ENCODE results near the gene TNRC18.

DNA sequence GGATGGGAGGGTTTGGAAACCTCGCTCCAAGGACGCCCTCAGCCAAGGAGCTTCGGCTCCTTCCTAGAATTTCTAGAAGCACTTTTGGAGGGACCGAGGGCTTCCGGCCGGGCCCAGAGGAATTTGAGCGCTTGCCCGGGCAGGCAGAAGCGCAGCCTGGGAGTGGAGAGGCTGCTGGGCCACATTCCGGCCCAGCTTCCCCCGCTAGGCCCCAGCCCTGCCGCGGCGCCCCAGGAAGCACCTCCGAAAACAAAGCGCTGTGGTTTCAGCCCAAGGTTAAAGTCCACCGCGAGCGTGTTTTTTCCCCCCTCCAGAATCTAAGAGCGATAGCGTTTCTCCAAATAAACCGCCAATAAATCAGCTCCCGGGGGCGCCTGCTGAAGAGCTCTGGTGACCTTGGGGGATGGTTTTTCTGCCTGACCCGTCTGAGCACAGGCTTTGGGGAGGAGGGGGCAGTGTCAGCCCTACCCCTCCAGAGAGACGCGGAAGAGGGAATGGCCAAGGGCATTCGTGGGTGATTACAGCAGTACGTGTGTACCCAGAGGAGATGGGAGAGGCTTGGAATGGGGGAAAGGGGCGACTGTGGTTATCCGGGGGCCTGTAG lies 5.7 kb upstream of the TNRC18 start:
- no peak for TF ChIP-seq POLR2A (IDR thresholded peaks at IDR 0.05; ENCODE audit: low read depth, low read length)
- no peak for TF ChIP-seq TAF1 (IDR thresholded peaks at IDR 0.05; ENCODE audit: low read depth, low read length)
- TF ChIP-seq SPI1 (IDR thresholded peaks at IDR 0.05; ENCODE audit: low read depth, low read length): no peak
